Loucy (cell line): ENCODE data around the gene SKAP2.

Source experiments
- H2AFZ ChIP-seq: fragments of 200-600 bp; sonication (generic); 2 replicates; pipeline ENCODE4 v1.6.0; 2016; ENCODE audit warnings: antibody characterized with exemption, mild to moderate bottlenecking, low read length, moderate library complexity
- H3F3A ChIP-seq: fragments of 200-600 bp; 2 replicates; pipeline ENCODE4 v1.6.0; 2016; ENCODE audit warnings: antibody characterized with exemption, low read depth, mild to moderate bottlenecking
- H3K27me3 ChIP-seq: fragments of 200-600 bp; sonication (generic); 2 replicates; pipeline ENCODE4 v1.6.1; 2014; ENCODE audit warnings: low read length, mild to moderate bottlenecking; ENCODE audit not compliant: insufficient read depth, poor library complexity, severe bottlenecking
- H3K36me3 ChIP-seq: fragments of 200-600 bp; sonication (generic); 2 replicates; pipeline ENCODE4 v1.6.1; 2016; ENCODE audit warnings: low read length; ENCODE audit not compliant: insufficient read depth
- H3K4me1 ChIP-seq: fragments of 200-600 bp; sonication (generic); 2 replicates; pipeline ENCODE4 v1.5.1; 2014; ENCODE audit warnings: low read length, mild to moderate bottlenecking; ENCODE audit not compliant: insufficient read depth, poor library complexity, severe bottlenecking
- H3K4me2 ChIP-seq: fragments of 200-600 bp; sonication (generic); 2 replicates; pipeline ENCODE4 v1.6.0; 2014; ENCODE audit warnings: antibody characterized with exemption, low read length, low read depth, mild to moderate bottlenecking; ENCODE audit not compliant: poor library complexity, severe bottlenecking
- H3K4me3 ChIP-seq: fragments of 200-600 bp; sonication (generic); 2 replicates; pipeline ENCODE4 v1.5.1; 2014; ENCODE audit warnings: low read length, mild to moderate bottlenecking, mixed read lengths; ENCODE audit not compliant: poor library complexity, severe bottlenecking
- H3K79me2 ChIP-seq: fragments of 200-600 bp; sonication (generic); 2 replicates; pipeline ENCODE4 v1.6.1; 2014; ENCODE audit warnings: low read length; ENCODE audit not compliant: insufficient read depth
- H3K9ac ChIP-seq: fragments of 200-600 bp; sonication (generic); 2 replicates; pipeline ENCODE4 v1.6.0; 2014; ENCODE audit warnings: mild to moderate bottlenecking, low read depth, low read length, moderate library complexity; ENCODE audit not compliant: poor library complexity, severe bottlenecking
- H3K9me2 ChIP-seq: fragments of 200-600 bp; sonication (generic); replicated peaks from 2 replicates; pipeline ENCODE4 v1.6.1; 2016; ENCODE audit warnings: low read depth, low read length, mixed read lengths
- H3K9me3 ChIP-seq: fragments of 200-600 bp; sonication (generic); 2 replicates; pipeline ENCODE4 v1.6.1; 2014; ENCODE audit warnings: mild to moderate bottlenecking, antibody characterized with exemption, low read length, low read depth; ENCODE audit not compliant: insufficient read depth
- H4K20me1 ChIP-seq: fragments of 200-600 bp; sonication (generic); 2 replicates; pipeline ENCODE4 v1.6.0; 2014; ENCODE audit warnings: antibody characterized with exemption, low read length, mild to moderate bottlenecking; ENCODE audit not compliant: insufficient read depth, poor library complexity, severe bottlenecking
- EZH2phosphoT487 ChIP-seq: fragments of 200-600 bp; IDR thresholded peaks from 2 replicates; pipeline ENCODE4 v1.6.1; 2018; ENCODE audit warnings: antibody characterized with exemption, mild to moderate bottlenecking, moderate library complexity, borderline replicate concordance
- TF ChIP-seq, protein P1 (sequence below): fragments of 200-600 bp; sonication (generic); conservative IDR thresholded peaks from 2 replicates; pipeline ENCODE4 v1.5.1; 2014; ENCODE audit warnings: mild to moderate bottlenecking, antibody characterized with exemption, low read length

Gene SKAP2

DNA sequence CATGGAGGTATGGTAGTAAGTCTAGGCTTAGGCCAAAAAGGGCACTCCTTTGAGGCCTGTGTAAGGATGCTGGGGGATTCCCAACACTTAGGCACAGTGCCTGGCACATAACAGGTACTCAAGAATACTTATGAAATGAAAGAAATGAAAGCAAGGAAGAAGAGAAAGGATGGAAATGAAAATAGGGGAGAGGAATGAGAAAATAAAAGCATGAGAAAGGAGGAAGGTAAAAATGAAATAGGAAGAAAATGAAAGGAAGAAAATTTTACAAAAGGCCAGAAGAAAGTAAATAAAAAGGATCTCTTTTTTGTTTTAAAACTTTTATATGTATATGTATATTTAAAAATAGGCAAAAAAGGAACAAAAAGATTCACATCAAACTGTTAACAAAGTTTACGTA, 146.3 kb downstream of the SKAP2 start:
- Histone ChIP-seq H3K9me2 (no peaks in the 10 kb centered on the region), H3K27me3 (no peaks in the 10 kb centered on the region), H2AFZ (no peak overlapping the region), H3K79me2 (no peaks in the 10 kb centered on the region), H3K4me3 (no peak overlapping the region), H3K4me2 (no peak overlapping the region), H3F3A (no peaks in the 10 kb centered on the region), H3K9me3 (no peaks in the 10 kb centered on the region), H3K9ac (no peak overlapping the region), H3K36me3 (no peaks in the 10 kb centered on the region; the same call in 1 of the 2 replicates), H3K4me1 (peaks cover 5% of the 10 kb centered on the region), H4K20me1 (no peaks in the 10 kb centered on the region)
- TF ChIP-seq EZH2phosphoT487, result no peak
- TF ChIP-seq, protein P1, sequence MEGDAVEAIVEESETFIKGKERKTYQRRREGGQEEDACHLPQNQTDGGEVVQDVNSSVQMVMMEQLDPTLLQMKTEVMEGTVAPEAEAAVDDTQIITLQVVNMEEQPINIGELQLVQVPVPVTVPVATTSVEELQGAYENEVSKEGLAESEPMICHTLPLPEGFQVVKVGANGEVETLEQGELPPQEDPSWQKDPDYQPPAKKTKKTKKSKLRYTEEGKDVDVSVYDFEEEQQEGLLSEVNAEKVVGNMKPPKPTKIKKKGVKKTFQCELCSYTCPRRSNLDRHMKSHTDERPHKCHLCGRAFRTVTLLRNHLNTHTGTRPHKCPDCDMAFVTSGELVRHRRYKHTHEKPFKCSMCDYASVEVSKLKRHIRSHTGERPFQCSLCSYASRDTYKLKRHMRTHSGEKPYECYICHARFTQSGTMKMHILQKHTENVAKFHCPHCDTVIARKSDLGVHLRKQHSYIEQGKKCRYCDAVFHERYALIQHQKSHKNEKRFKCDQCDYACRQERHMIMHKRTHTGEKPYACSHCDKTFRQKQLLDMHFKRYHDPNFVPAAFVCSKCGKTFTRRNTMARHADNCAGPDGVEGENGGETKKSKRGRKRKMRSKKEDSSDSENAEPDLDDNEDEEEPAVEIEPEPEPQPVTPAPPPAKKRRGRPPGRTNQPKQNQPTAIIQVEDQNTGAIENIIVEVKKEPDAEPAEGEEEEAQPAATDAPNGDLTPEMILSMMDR, result no peak

GRCh38 chr7:26714438-26714837, 150.0 kb downstream of the SKAP2 start:
- H4K20me1 ChIP-seq, result no peaks in the 10 kb centered on the region
- no peaks in the 10 kb centered on the region for H3K79me2 ChIP-seq
- H3K9me3 ChIP-seq, result no peaks in the 10 kb centered on the region
- no peak overlapping the region for H3K9ac ChIP-seq
- no peaks in the 10 kb centered on the region for H3K9me2 ChIP-seq
- H3K4me1 ChIP-seq, result peaks cover 5% of the 10 kb centered on the region
- no peak overlapping the region for H2AFZ ChIP-seq
- no peaks in the 10 kb centered on the region for H3K27me3 ChIP-seq
- no peak overlapping the region for H3K4me2 ChIP-seq
- H3K4me3 ChIP-seq, result no peak overlapping the region
- TF ChIP-seq, protein P1, result no peak
- TF ChIP-seq EZH2phosphoT487, result no peak
- H3K36me3 ChIP-seq, result no peaks in the 10 kb centered on the region
- H3F3A ChIP-seq, result no peaks in the 10 kb centered on the region

- H3K4me1 ChIP-seq, result peaks cover 5% of the 10 kb centered on the region
- H3K4me2 ChIP-seq, result no peak overlapping the region
- no peak overlapping the region for H3K4me3 ChIP-seq
- H3K9me3 ChIP-seq, result no peaks in the 10 kb centered on the region
- no peak overlapping the region for H2AFZ ChIP-seq
- no peaks in the 10 kb centered on the region for H3F3A ChIP-seq
- H3K9ac ChIP-seq, result no peak overlapping the region
- H4K20me1 ChIP-seq, result no peaks in the 10 kb centered on the region
- H3K9me2 ChIP-seq, result no peaks in the 10 kb centered on the region
- no peaks in the 10 kb centered on the region for H3K36me3 ChIP-seq
- no peaks in the 10 kb centered on the region for H3K79me2 ChIP-seq
- TF ChIP-seq, protein P1, result no peak
- no peak for TF ChIP-seq EZH2phosphoT487
- no peaks in the 10 kb centered on the region for H3K27me3 ChIP-seq
Observed at GRCh38 chr7:26714006-26714405, 150.4 kb downstream of the SKAP2 start.
